Dedifferentiated amniotic fluid mesenchymal stem cell (primary cell): ENCODE measurements around the gene SECTM1.
"Not testable (repeated sequence)": the region's sequence is repeated elsewhere in the genome, so short reads cannot be mapped to it uniquely, and the experiment has no call there.

ENCODE experiments used
- DNase-seq: peaks from one replicate; pipeline ENCODE4 v3.0.0-alpha.2; 2016; ENCODE audit errors: extremely low spot score

SECTM1 gene

GRCh38 chr17:82369211-82369610, 35.6 kb upstream of the SECTM1 start:
- DNase-seq: no peak

DNA sequence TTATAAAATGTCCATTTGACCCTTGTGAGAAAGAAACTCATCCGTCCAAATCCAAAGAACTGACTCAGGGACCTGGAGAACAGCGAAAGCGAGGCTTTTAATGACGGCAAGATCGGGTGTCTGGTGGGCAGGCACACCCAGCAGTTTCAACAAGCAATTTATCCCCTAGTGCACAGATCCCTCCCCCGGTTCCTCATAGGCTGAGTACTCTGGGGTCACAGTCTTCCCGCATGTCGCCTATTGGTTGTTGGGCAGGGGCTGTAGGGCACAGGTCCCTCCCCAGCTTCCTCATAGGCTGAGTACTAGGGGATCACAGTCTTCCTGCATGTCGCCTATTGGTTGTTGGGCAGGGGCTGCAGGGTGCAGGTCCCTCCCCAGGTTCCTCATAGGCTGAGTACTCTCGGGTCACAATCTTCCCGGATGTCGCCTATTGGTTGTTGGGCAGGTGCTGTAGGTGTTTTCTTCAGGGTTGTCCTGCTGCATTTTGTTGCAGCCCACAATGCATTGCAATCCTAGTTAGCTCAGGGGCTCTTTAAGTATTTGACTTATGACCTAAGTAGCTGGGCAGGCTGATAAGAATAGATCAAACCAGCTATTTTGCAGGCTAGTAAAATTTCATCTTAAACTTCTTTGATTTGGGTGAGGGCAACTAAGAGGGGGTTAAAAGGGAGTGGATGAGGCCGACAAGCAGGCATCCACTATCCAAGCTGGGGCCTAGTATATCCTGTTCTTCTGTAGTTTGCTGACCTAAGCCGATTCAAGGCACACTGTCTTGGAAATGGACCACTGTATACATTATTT, 34.4 kb upstream of the SECTM1 start:
- DNase-seq: no peak

GRCh38 chr17:82366749-82367148, 33.2 kb upstream of the SECTM1 start:
- DNase-seq: no peak

DNA sequence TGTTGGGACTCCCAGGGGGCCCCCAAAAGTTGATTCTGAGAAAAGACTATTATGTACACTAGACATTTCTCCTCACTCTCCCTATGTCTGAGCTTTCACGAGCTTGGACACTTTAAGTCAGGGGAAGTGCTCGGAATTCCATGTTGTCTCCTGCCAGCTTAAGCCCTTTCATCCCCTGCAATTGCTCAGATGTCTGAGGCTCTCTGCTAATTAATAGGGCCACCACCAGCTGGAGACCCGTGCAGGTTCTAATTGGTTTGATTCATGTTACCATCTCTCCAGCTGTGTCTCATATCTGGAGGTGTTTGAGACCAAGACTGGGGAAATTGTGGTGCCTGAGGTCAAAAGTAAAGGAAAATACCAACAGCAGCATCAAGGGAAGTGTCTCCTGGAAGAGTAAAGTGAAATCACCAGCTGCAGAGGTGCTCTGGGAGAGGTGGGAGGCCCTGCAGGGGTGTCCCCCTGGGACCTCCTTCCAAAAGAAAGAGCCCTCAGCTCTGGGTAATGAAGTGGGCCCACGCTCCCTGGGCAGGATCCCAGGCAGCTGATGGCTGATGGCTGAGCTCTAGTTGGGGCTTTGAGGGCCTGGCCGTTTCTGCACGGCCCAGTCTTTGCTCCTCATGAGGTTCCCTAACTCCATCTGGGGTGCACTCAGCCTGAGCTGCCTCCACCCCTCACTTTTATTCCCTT, 32.2 kb upstream of the SECTM1 start:
- DNase-seq: no peak

- no peak for DNase-seq
Observed at GRCh38 chr17:82361885-82362633, 28.5 kb upstream of the SECTM1 start.

GRCh38 chr17:82359451-82360074, 26.0 kb upstream of the SECTM1 start:
- not testable (repeated sequence) for DNase-seq

DNA sequence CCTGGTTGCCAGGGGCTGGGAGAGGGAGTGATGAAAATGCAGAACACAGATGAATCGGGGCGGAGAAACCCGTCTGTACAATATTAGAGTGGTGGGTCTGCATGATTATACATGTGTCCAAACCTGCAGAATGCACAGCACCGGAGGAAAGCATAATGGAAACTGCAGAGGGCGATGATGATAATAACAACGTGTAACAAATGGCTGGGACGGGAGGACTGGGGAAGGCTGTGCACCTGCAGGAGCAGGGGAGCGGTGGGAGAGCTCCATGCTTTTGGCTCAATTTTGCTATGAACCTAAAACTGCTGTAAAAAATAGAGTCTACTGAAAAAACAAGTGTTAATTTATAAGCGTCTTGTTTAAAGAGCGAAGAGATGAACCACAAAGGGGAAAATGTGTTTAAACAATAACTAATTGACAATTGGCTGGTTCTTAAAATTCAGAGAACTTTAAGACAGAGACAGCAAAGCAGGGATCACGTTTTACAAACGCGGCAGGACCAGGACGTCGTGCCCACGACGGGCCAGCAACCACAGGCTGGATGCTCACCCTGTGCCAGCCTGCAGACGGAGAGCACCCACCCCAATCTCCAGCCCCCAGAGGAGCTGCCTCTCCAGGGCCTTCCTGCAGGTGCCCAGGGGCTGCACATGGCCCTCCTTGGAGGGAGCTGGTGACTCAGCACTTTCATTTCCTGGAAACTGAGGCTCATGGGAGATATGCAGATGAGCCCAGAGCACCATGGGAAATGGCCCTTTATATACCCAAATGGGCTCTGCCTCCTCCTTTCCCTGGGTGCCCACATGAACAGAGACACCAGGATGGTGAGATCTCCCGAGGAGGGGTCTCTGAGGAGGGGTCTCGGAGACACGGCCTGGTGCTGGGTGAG, 25.1 kb upstream of the SECTM1 start, which contains the start of gene TEX19:
TSS of gene TEX19 (plus strand) at position 783 of the 886 bp plus-strand sequence. CDS start 2,904 bp downstream, outside the sequence.
- no peak for DNase-seq

DNA sequence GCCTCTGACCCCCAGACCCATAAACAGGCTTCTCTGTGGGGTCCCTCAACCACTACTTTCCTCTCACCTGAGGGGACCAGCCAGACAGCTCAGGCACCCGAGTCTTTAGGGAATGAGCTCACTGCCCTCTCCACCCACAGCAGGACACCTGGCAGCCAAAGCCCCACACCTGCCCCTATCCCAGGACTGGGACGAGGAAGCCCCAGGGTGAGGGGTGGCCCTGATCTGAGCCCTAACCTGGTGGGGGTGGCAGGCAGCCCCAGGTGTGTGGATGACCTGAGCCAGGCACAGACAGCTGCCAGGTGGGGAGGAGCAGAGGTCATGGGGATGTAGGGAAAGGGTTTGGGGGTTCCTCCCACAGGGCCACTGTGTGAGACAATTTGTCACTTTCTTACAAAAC, 23.8 kb upstream of the SECTM1 start:
- DNase-seq: no peak

DNA sequence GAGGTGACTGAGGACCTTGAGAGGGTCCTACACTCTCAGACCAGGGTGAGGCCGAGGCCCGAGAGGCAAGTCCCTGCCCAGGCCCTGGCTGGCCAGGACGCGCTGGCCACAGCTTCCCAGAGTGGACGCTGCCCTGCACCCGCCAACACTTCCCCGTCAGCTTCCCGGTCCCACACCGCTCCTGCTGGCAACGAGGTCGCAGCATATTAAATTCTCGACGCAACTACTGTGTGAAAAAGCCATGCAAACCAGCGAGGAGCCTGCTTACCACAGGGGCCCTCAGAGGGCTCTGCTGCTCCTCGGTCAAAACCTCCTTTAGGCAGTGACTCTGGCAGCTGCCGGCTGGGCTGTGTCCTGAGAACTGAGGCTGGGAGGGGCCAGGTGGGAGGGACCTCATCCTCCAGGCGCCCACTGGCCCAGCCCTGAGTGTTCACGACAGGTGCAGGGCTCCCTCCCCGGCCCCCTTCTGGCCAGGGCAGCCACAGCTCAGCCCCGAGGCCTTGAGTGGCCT, 23.3 kb upstream of the SECTM1 start:
- no peak for DNase-seq

DNA sequence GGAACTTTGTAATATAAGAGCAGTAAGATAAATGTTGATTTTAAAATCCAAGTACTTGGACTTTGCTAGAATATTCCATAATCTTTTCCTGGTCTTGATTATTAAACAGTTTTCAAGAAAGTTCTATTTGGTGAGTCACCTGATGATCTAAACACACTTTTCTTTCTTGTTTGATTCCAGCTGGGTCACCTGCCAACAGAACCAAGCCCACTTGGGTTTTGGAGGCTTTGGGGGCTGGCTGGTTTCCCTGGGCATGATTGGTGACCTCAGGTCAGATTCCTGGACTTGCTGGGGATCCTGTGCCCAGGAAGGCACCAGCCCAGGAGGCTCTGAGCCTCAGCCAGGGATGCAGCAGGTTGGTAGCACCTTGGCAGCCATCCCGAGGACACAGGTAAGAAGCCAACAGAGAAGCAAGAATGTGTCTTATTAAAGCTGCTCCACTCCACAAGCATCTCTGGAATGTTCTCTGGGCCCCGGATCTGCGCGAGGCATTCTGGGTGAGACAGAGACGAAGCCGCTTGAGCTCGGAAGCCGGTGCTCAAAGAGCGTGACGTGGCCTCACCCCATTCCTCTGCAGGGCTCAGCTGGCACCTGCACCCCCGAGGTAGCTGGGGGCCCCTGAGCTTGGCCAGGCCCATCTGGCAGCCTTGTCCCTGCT, 22.3 kb upstream of the SECTM1 start:
- DNase-seq: no peak

DNA sequence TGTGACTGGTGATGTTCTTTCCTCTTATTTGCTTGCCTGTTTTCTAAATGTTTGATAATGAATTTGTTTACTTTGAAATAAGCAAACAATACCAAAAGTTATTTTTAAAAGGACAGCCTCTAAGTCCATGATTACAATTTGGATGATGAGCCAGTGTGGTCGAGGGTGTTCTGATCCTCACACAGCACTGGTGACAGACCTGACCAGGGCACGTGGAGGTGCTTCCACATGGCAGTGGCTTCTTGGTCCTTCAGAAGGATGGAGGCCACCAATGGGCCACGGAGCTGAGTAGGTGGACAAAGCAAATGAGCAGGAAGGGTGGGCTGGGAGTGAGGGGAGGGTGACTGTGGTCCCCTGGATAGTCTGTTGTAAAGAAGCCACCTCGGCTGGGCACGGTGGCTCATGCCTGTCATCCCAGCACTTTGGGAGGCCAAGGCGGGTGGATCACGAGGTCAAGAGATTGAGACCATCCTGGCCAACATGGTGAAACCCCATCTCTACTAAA, 21.3 kb upstream of the SECTM1 start:
- DNase-seq: no peak

DNA sequence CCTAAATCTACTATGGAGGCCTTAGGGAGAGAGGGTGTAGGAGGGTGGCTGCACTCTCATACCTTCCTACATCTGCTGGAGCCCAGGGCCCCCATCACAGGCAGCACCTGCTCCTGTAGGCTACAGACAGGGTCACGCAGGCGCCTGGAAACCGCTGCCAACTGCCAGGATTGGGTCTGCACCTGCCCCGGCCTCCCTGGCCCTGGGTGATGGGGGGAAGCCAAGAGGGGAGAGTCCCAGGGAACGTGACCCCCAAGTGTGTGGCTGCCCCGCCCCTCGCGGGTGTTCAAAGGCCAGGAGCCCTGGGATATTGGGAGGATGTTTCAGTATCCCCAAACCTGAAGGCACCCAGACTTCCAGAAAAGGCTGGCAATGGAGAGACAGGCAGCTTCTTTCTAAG, 19.9 kb upstream of the SECTM1 start:
- no peak for DNase-seq

- peak; percentile 88 for DNase-seq
Observed at GRCh38 chr17:82351713-82352488, 18.3 kb upstream of the SECTM1 start.

GRCh38 chr17:82351254-82351712, 17.7 kb upstream of the SECTM1 start:
- DNase-seq: no peak

DNA sequence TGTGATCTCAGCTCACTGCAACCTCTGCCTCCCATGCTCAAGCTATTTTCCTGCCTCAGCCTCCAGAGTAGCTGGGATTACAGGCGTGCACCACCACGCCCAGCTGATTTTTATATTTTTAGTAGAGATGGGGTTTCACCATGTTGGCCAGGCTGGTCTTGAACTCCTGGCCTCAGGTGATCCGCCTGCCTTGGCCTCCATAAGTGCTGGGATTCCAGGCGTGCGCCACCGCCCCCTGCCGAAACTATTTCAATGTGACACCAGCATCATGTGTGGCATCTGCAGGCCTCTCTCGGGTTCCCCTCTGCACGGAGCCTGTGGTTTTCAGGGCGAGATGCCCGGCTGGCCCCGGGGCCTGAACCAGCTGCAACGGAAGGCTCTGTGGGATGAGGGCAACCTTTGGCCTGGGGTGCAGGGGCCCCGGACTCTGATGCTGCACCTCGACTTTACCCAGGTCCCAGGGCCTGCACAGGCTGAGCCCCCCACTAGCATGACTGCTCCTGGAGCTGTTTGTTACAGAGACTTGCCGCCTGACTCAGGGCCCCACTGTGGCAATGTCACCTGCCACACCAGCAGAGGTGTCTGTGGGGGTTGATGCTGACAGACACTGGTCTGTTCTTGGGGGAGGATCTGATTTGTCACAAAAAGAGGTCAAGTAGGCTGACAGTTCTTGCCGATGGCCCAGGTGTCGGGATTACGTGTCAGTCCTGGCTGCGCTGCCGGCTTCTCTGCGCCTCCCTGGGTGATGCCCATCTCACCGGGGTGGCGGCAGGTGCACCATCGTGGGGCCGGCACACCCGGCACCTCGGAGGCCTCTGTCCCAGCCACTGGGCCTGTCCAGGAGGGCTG, 16.8 kb upstream of the SECTM1 start:
- DNase-seq: no peak

- DNase-seq: peak; percentile 19
Observed at GRCh38 chr17:82349287-82349701, 15.7 kb upstream of the SECTM1 start.

GRCh38 chr17:82348866-82349265, 15.3 kb upstream of the SECTM1 start:
- no peak for DNase-seq

GRCh38 chr17:82348434-82348833, 14.9 kb upstream of the SECTM1 start:
- no peak for DNase-seq
